Measurements from ENCODE around the gene GSPT1. TPM values are rescaled to one million over a fixed set of nuclear protein-coding genes. Genes with fewer than 3 reads are reported as not detected.

Gene GSPT1
- polyA plus RNA-seq, 1 experiment: 139 TPM

DNA sequence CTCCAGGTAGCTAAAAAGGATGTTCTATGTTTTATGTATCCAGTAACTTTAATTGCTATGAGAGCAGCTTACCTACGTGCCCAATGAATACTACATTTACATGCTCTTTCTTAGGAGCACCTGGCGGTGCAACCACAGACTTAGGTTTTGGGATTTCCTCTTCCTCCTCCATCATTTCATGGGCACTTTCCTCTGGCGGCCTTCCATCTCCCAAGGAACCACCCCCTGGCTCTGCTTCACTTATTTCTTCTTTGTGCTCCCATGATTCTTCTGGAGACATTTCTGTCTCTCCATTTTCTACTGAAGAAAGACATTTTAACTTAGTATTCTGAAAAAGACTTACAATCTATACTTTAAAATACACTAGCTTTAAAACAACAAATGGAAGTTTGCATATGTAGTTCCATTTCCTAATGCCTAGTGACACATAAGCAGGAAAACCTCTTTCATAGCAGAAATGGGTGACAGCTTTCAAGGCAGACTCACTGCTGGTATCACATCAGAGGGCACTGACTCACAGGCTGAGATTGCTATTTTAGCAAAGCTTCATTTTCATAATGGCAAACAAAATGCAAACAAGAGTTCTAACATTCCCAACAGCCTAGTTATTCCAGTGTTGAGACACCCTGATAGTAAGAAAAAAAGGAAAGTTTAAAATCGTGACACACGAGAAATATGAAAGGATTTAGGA lies 19.1 kb downstream of the GSPT1 start:
- TF ChIP-seq, protein P1, sequence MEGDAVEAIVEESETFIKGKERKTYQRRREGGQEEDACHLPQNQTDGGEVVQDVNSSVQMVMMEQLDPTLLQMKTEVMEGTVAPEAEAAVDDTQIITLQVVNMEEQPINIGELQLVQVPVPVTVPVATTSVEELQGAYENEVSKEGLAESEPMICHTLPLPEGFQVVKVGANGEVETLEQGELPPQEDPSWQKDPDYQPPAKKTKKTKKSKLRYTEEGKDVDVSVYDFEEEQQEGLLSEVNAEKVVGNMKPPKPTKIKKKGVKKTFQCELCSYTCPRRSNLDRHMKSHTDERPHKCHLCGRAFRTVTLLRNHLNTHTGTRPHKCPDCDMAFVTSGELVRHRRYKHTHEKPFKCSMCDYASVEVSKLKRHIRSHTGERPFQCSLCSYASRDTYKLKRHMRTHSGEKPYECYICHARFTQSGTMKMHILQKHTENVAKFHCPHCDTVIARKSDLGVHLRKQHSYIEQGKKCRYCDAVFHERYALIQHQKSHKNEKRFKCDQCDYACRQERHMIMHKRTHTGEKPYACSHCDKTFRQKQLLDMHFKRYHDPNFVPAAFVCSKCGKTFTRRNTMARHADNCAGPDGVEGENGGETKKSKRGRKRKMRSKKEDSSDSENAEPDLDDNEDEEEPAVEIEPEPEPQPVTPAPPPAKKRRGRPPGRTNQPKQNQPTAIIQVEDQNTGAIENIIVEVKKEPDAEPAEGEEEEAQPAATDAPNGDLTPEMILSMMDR (IDR thresholded peaks at IDR 0.05; ENCODE audit: low read depth, low read length): no peak
- H3K9me3 ChIP-seq (ENCODE audit: control insufficient read depth, insufficient read depth, low read length): no peaks in the 10 kb centered on the region
- H3K27me3 ChIP-seq (ENCODE audit: control insufficient read depth, insufficient read depth, low read length): no peaks in the 10 kb centered on the region
- ChIA-PET POLR2A (interaction anchor here (0.6 to 1.0 kb wide), 2 partner anchors 14 to 118 kb away, joined by 3 to 5 read pairs; no protein-coding TSS in a partner anchor), CTCF (interaction anchor here (1.5 kb wide), 1 partner anchor 171 kb away, joined by 15 read pairs; no protein-coding TSS in a partner anchor)
- H3K4me3 ChIP-seq (ENCODE audit: low read depth, low read length): no peak overlapping the region
- peak; percentile 36 for DNase-seq (ENCODE audit: low read depth, low spot score)
- H3K27ac ChIP-seq (ENCODE audit: low read depth, low read length): peak overlapping the region; percentile 22

DNA sequence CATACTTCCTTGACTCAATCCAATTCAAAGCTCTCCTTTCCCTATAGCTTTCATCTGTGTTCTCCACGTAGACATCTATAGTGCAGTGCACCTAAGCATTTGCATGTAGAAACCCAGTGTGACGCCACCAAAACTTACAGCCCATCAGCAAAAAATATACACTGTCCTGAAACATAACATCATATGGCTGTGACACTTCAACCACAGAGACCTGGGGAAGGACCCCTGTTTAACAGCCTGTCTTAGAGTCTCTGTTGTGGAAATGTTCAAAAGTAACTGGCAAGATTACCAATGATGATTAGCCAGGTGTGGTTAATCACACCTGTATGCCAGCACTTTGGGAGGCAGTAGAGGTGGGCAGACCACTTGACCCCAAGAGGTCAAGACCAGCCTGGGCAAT lies 22.2 kb downstream of the GSPT1 start:
- Histone ChIP-seq H3K9me3 (ENCODE audit: control insufficient read depth, insufficient read depth, low read length) (no peaks in the 10 kb centered on the region), H3K27me3 (ENCODE audit: control insufficient read depth, insufficient read depth, low read length) (no peaks in the 10 kb centered on the region), H3K4me3 (ENCODE audit: low read depth, low read length) (no peak overlapping the region), H3K27ac (ENCODE audit: low read depth, low read length) (no peak overlapping the region)
- CTCF ChIA-PET: interaction anchor here (0.6 to 2.5 kb wide), 2 partner anchors 10 to 174 kb away, joined by 4 to 11 read pairs; no protein-coding TSS in a partner anchor
- POLR2A ChIA-PET: no interaction called here
- TF ChIP-seq, protein P1 (IDR thresholded peaks at IDR 0.05; ENCODE audit: low read depth, low read length): no peak
- no peak for DNase-seq (ENCODE audit: low read depth, low spot score)

DNA sequence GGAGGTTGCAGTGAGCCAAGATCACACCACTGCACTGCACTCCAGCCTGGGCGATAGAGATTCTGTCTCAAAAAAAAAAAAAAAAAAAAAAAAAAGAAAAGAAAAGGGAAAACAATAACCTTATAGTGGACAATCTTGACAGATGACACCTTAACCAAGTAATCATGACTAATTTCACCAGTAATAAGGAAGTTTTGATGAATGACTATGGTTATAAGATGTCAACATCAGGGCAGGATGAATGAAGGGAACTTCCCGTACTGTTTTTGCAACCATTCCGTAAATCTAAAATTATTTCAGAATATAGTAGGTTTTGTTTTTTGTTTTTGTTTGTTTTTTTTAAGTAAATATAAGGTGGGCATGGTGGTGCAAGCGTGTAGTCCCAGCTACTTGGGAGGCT lies 23.0 kb downstream of the GSPT1 start:
- no peaks in the 10 kb centered on the region for H3K9me3 ChIP-seq (ENCODE audit: control insufficient read depth, insufficient read depth, low read length)
- POLR2A ChIA-PET: no interaction called here
- no peak for DNase-seq (ENCODE audit: low read depth, low spot score)
- CTCF ChIA-PET: interaction anchor here (2.5 kb wide), 1 partner anchor 175 kb away, joined by 11 read pairs; no protein-coding TSS in a partner anchor
- no peaks in the 10 kb centered on the region for H3K27me3 ChIP-seq (ENCODE audit: control insufficient read depth, insufficient read depth, low read length)
- no peak overlapping the region for H3K27ac ChIP-seq (ENCODE audit: low read depth, low read length)
- no peak overlapping the region for H3K4me3 ChIP-seq (ENCODE audit: low read depth, low read length)
- TF ChIP-seq, protein P1 (IDR thresholded peaks at IDR 0.05; ENCODE audit: low read depth, low read length): no peak

DNA sequence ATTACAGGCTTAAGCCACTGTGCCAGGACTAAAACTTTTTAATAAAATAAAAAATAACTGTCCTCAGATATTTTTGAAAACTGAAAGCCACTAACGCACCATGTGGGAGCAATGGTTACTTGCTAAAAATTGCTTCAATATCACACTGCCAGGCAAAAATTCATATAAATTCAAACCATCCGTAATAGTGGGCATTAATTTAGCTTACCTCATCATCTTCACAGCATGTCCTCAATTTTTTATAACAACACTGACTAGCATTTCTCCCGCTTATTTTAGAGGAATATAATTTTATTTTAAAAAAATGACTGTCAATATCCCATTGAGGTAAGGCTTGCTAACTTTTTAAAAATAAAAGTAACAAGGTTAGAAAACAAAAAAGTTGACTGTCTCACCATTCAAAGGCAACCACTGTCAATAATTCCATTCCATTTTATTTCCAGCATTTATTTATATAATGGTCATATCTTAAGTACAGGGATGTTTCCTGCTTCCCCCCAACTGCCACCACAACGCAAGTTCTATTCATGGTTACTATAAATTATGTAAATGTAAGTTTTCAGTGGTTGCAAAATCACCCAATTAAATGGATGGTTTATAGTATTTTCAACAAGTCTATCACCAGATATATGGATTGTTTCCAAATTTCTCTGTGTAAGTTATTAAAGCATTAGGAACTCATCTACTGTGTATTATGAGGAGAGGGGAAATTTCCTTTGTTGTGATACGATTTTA lies 25.4 kb downstream of the GSPT1 start:
- Histone ChIP-seq H3K27me3 (ENCODE audit: control insufficient read depth, insufficient read depth, low read length) (no peaks in the 10 kb centered on the region), H3K27ac (ENCODE audit: low read depth, low read length) (no peak overlapping the region), H3K9me3 (ENCODE audit: control insufficient read depth, insufficient read depth, low read length) (no peaks in the 10 kb centered on the region), H3K4me3 (ENCODE audit: low read depth, low read length) (no peak overlapping the region)
- POLR2A ChIA-PET: no interaction called here
- CTCF ChIA-PET: no interaction called here
- TF ChIP-seq, protein P1 (IDR thresholded peaks at IDR 0.05; ENCODE audit: low read depth, low read length): no peak
- DNase-seq (ENCODE audit: low read depth, low spot score): no peak

DNA sequence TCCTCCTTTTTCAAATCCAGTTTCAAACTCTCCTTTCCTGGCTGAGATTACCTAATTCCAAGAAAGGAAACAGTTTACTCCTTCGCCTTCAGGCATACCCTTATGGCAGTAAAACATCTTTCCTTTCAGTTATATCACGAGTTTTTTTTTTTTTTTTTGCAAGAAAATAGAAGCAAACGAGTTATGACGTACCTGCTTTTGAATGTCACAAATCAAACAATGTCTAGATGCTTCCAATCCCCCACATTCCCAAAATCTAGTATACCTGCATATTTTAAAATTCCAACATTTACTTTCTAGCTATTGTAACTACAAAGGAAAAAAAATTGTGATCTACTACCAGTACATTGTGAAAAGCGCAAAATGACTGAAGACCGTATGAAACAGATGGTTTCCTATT lies 28.9 kb downstream of the GSPT1 start:
- TF ChIP-seq, protein P1 (IDR thresholded peaks at IDR 0.05; ENCODE audit: low read depth, low read length): no peak
- Histone ChIP-seq H3K27ac (ENCODE audit: low read depth, low read length) (no peak overlapping the region), H3K9me3 (ENCODE audit: control insufficient read depth, insufficient read depth, low read length) (no peaks in the 10 kb centered on the region), H3K4me3 (ENCODE audit: low read depth, low read length) (no peak overlapping the region), H3K27me3 (ENCODE audit: control insufficient read depth, insufficient read depth, low read length) (no peaks in the 10 kb centered on the region)
- ChIA-PET POLR2A (no interaction called here), CTCF (interaction anchor here (0.7 kb wide), 1 partner anchor 180 kb away, joined by 4 read pairs; no protein-coding TSS in a partner anchor)
- DNase-seq (ENCODE audit: low read depth, low spot score): no peak
